Activated CD8-positive, alpha-beta memory T cell treated with anti-CD3 and anti-CD28 coated beads for 1 hour (primary cell): ENCODE measurements around the gene SIGLEC5.
A peak's percentile ranks its signal among the peaks of the same experiment; 100 is the strongest.

ENCODE experiments used
- DNase-seq, 2 donors: peaks; one replicate each; pipeline ENCODE4 v3.0.0-alpha.2; 2020; ENCODE audit warnings: low read depth in 1 of 2; ENCODE audit errors: extremely low read depth in 1 of 2

SIGLEC5 gene

DNA sequence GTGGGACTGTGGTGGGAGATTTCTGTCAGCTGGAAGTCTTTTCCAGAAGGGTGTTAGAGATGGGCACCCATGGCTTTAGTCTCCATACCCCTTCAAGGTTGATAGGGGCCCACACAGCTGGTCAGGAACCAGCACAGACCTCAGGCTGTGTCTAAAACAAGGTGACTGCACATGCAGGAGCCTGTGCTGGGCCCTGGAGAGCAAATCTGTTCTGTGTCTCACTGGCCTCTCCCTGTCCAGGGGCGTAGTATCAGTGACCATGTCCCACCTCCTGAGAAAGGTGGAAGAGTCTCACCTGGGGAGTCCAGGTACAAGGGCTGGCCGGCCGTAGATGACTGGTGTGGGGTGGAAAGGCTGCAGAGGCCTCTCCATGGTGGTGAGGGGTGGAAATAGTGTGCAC lies 39.8 kb downstream of the SIGLEC5 start:
- DNase-seq: no peak

DNA sequence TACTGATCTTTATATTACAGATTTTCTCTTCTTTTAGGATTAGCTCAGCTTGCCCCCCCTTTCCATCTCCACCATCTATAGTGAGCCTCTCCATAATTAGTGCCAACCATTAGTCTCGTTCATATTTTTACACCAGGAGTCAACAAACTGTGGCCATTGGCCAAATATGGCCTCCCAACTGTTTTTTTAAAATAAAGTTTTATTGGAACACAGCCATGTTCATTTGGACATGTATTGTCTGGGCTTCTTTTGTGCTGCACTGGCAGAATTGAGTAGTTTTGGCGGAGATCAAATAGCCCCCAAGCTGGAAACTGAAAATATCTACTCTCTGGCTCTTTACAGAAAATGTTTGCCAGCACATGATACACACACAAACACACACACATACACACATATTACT lies 40.7 kb downstream of the SIGLEC5 start:
- no peak for DNase-seq

- no peak for DNase-seq
Measured at GRCh38 chr19:51587264-51588191, 42.7 kb downstream of the SIGLEC5 start.

GRCh38 chr19:51586799-51587198 lies 43.4 kb downstream of the SIGLEC5 start:
- no peak for DNase-seq

GRCh38 chr19:51586103-51586728 lies 44.0 kb downstream of the SIGLEC5 start:
- no peak for DNase-seq

GRCh38 chr19:51576850-51577249 lies 53.4 kb downstream of the SIGLEC5 start:
- no peak for DNase-seq

DNA sequence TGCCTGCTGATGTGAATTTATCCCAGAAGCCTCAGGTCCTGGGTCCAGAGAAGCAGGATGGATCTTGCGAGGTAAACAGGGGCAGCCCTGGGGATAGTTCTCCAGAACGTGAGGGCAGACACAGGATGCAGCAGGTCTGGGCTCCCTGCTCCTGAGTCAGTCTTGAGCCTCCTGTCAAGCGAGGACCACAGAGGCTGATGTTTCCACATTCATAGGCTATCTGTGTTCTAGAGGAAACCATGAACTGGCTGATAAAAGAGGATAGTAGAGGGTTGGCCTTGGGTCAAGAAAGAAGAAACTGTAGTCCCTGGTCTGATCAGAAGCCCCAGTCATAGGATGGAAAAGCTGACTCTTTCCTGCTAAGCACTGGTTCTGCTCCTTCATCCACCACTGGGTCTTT lies 56.9 kb downstream of the SIGLEC5 start:
- no peak for DNase-seq

- no peak for DNase-seq
Measured at GRCh38 chr19:51572908-51573307, 57.3 kb downstream of the SIGLEC5 start.

DNA sequence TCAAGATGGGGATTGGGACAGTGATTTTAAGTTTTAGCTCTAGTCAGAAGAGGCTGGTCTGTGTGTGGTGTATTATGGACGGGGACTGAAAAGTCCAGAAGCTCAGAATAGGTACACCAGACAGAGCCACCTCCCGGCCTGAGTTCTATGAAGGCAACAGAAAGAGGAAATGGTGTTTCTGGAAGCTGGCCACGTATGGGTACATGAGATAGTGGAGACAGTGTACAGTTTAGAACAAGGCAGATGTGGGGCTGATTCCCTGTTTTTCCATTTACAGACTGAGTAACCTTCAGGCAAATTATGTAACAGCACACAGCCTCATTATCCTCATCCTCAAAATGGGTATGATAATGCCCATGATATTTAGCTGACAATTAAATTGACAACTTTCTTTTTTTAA lies 57.8 kb downstream of the SIGLEC5 start:
- no peak for DNase-seq

DNA sequence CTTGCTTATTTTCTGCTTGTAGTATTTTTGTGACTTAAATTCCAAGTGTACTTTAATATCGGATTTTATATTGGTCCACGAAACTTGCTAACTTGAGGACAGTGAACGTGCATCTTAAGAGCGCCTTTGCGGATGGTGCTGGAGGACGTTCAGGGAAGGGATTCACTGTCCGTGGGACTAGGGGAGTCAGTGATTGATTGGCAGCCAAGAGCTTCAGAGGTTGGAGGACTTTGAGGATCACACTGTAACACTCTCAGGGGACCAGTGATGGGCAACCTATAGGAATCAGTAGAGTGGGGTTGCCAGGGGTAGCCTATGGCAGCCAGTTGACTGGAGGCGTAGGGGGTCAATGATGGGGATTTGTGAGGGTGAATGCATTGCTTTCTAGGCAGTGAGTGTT lies 58.6 kb downstream of the SIGLEC5 start:
- DNase-seq: no peak

DNA sequence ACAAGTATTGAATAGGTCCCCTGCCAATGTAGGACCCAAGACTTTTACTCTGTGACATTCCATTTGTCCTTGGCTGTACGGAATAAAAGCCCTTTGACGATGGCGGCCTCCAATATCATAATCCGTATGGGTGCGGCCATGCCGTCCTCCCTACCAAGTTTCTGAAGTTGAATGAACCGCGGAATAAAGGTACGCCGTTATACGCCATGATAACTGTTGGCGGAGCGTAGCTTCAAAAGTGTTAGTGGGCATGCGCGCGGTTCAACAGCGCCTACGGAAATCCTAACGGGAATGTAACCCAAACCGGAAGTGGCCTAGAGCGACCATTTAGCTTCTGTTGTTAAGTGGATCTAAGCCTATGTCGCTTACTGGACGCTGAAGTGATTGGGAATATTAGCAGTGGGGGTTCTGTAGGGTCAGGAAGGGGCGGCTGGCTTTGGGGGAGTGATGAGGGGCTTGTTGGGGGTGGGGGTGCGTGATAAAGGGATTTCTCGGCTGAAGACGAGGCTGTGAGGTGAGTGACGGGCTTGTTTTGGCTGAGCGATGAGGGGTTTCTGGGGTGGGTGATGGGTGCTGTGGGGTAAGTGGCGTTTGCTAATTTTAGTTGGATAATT lies 59.1 kb downstream of the SIGLEC5 start, which contains the start of gene ZNF175:
Gene ZNF175 (plus strand): TSS at position 322 of the 614 bp plus-strand sequence. CDS start 2,047 bp downstream, outside the sequence.
- peak; percentile 69 for DNase-seq

- no peak for DNase-seq
Measured at GRCh38 chr19:51568456-51568855, 61.7 kb downstream of the SIGLEC5 start.

- no peak for DNase-seq
Measured at GRCh38 chr19:51567583-51567982, 62.6 kb downstream of the SIGLEC5 start.

- no peak for DNase-seq
Measured at GRCh38 chr19:51566489-51567100, 63.6 kb downstream of the SIGLEC5 start.

DNA sequence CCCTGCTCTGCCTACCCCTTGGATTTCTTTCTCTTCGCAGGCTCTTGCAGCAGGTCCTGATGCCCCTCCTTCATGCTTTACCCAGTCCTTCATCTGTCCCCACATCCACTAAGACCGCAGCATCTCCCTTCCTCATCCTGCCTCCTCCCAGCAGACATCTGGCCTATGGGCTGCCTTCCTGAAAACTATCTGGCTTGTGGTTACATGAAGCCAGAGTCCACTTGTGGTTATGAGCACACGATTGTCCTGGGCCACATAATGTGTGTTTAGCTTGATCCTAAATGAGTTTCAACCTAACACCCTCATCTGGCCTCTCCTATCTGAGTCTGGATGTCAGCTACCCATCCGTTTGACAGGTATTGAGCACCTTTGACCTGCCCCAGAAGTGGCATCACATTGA lies 64.6 kb downstream of the SIGLEC5 start:
- no peak for DNase-seq

- DNase-seq: no peak
Measured at GRCh38 chr19:51564791-51565190, 65.4 kb downstream of the SIGLEC5 start.
